ENCODE measurements around the gene PTPN14. TPM values are rescaled to one million over a fixed set of nuclear protein-coding genes. Genes with fewer than 3 reads are reported as not detected.

The PTPN14 gene
- total RNA-seq, 1 experiment from 2014 or later: 76.4 TPM

DNA sequence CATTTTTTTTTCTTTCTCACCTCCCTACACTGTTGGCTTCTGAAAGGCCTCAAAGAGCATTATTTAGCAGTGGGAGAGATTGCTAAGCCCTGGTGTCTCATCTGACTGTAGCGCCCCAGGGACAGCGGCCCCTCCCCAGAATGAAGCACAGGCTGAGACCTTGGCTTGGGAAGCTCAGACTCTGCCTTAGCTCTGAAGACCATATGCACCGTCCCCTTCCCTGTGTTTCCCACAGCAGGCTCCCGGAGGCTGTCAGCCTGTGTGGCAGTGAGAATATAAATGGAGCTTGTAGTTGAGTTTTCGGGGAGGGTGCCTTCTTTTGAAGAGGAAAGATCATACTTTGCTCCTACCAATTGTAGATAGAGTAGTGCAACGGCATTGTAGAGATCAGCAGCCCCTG lies 245.1 kb downstream of the PTPN14 start:
- no peaks in the 10 kb centered on the region for H3K9me3 Mint-ChIP-seq
- H2BK20ac ChIP-seq (ENCODE audit: low read depth, low read length, poor library complexity, severe bottlenecking): no peak overlapping the region
- TF ChIP-seq, protein P1, sequence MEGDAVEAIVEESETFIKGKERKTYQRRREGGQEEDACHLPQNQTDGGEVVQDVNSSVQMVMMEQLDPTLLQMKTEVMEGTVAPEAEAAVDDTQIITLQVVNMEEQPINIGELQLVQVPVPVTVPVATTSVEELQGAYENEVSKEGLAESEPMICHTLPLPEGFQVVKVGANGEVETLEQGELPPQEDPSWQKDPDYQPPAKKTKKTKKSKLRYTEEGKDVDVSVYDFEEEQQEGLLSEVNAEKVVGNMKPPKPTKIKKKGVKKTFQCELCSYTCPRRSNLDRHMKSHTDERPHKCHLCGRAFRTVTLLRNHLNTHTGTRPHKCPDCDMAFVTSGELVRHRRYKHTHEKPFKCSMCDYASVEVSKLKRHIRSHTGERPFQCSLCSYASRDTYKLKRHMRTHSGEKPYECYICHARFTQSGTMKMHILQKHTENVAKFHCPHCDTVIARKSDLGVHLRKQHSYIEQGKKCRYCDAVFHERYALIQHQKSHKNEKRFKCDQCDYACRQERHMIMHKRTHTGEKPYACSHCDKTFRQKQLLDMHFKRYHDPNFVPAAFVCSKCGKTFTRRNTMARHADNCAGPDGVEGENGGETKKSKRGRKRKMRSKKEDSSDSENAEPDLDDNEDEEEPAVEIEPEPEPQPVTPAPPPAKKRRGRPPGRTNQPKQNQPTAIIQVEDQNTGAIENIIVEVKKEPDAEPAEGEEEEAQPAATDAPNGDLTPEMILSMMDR (conservative IDR thresholded peaks at IDR 0.05): no peak
- H3K4me1 ChIP-seq (ENCODE audit: insufficient read depth, low read length): peaks cover 4% of the 10 kb centered on the region; the same call in 1 of the 2 replicates
- H2BK15ac ChIP-seq (ENCODE audit: low read depth, low read length): no peak overlapping the region
- peaks cover 25% of the 10 kb centered on the region for H3K27me3 Mint-ChIP-seq (ENCODE audit: low read depth)
- no peak overlapping the region for H4K5ac ChIP-seq (ENCODE audit: insufficient read length, low read depth, low read length)
- H3K23me2 ChIP-seq (ENCODE audit: insufficient read length, low read depth, low read length, poor library complexity, severe bottlenecking): no peaks in the 10 kb centered on the region
- H3K4me2 ChIP-seq (ENCODE audit: insufficient read depth, insufficient read length, low read length): no peak overlapping the region
- H3K18ac ChIP-seq (ENCODE audit: insufficient read length, low read depth, low read length): no peak overlapping the region
- no peak overlapping the region; a peak in 1 of 7 replicates for H3K27ac Mint-ChIP-seq
- no peak overlapping the region for H3K23ac ChIP-seq (ENCODE audit: insufficient read length, low read depth, low read length)
- H3K27ac ChIP-seq (ENCODE audit: insufficient read length, low read depth, low read length): no peak overlapping the region
- no peak overlapping the region for H4K8ac ChIP-seq (replicated peaks; ENCODE audit: insufficient read length, low read depth, low read length)
- H4K91ac ChIP-seq (ENCODE audit: insufficient read length, low read depth, low read length): no peak overlapping the region
- H3K79me2 ChIP-seq (ENCODE audit: insufficient read depth, low read length): no peaks in the 10 kb centered on the region
- H2BK12ac ChIP-seq (ENCODE audit: insufficient read length, low read depth, low read length): no peak overlapping the region
- no peaks in the 10 kb centered on the region for H3K79me1 ChIP-seq (ENCODE audit: insufficient read depth, low read depth, low read length, poor library complexity, severe bottlenecking)
- H3K4ac ChIP-seq (ENCODE audit: low read depth, low read length): no peak overlapping the region
- H3K14ac ChIP-seq (ENCODE audit: insufficient read depth, low read length): no peak overlapping the region
- H3K36me3 Mint-ChIP-seq (ENCODE audit: insufficient read depth in 1 of 3, low read depth in 3 of 3): no peaks in the 10 kb centered on the region
- H2BK120ac ChIP-seq (ENCODE audit: low read depth, low read length, poor library complexity, severe bottlenecking): no peak overlapping the region
- no peak overlapping the region for H3K9ac ChIP-seq (ENCODE audit: extremely low read depth, insufficient read length, low read length)
- no peaks in the 10 kb centered on the region for H4K20me1 ChIP-seq (ENCODE audit: control insufficient read depth, insufficient read depth, insufficient read length)
- H2BK5ac ChIP-seq (ENCODE audit: insufficient read length, low read length): no peak overlapping the region
- no peak overlapping the region for H3K4me3 Mint-ChIP-seq
- no peak for DNase-seq
- H2AFZ ChIP-seq (ENCODE audit: low read length): no peak overlapping the region
- no peak overlapping the region for H3K56ac ChIP-seq (ENCODE audit: insufficient read length, low read depth, low read length)
- H2AK5ac ChIP-seq (ENCODE audit: insufficient read length, low read length): no peak overlapping the region
- peaks cover 10 to 13% of the 10 kb centered on the region in 2 experiments for H3K4me1 Mint-ChIP-seq
- no peaks in the 10 kb centered on the region; the same call in 1 of the 2 replicates for H3K27me3 ChIP-seq (ENCODE audit: insufficient read depth, low read length)
- H3T11ph ChIP-seq (ENCODE audit: low read length): no peak overlapping the region
- H3K9me3 ChIP-seq (ENCODE audit: control insufficient read depth, low read depth, low read length): no peaks in the 10 kb centered on the region
- no CpG with 5 or more reads among the region's 6 CpGs for WGBS (ENCODE audit: extremely low coverage, insufficient read length, low lambda C conversion rate)
